Vagina (tissue), 2 donors: ENCODE results near the gene OGDHL.

Experiments
- POLR2A ChIP-seq, 2 donors: fragments of 450-650 bp; IDR thresholded peaks; one replicate each; pipeline ENCODE4 v1.6.1; 2017; ENCODE audit warnings: antibody characterized with exemption in 2 of 2, mild to moderate bottlenecking in 2 of 2, moderate library complexity in 2 of 2
- TF ChIP-seq, protein P1 (sequence below), 3 experiments: fragments of 450-650 bp in 2 of 3; fragments of 200-600 bp in 1 of 3; sonication (generic) in 1 of 3; IDR thresholded peaks; one replicate each; pipeline ENCODE4 v1.5.1; 2017 to 2019; ENCODE audit warnings: antibody characterized with exemption in 3 of 3, mild to moderate bottlenecking in 2 of 3, moderate library complexity in 2 of 3

DNA sequence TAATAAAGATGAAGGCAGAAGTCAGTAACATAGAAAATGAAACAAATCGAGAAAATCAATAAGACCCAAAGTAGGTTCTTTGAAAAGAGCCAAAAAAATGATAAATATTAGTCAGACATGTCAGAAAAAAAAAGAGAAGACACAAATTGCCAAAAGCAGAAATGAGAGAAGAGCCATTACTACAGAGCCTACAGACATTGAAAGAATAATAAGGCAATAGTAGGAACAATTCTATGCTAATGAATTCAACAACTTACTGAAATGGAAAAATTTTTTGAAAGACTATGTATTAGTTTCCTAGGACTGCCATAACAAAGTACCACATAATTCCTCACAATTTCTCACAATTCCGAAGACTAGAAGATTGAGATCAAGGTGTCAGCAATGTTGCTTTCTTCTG is 35.5 kb downstream of the OGDHL start:
- TF ChIP-seq POLR2A (IDR thresholded peaks at IDR 0.05) = no peak
- TF ChIP-seq, protein P1, sequence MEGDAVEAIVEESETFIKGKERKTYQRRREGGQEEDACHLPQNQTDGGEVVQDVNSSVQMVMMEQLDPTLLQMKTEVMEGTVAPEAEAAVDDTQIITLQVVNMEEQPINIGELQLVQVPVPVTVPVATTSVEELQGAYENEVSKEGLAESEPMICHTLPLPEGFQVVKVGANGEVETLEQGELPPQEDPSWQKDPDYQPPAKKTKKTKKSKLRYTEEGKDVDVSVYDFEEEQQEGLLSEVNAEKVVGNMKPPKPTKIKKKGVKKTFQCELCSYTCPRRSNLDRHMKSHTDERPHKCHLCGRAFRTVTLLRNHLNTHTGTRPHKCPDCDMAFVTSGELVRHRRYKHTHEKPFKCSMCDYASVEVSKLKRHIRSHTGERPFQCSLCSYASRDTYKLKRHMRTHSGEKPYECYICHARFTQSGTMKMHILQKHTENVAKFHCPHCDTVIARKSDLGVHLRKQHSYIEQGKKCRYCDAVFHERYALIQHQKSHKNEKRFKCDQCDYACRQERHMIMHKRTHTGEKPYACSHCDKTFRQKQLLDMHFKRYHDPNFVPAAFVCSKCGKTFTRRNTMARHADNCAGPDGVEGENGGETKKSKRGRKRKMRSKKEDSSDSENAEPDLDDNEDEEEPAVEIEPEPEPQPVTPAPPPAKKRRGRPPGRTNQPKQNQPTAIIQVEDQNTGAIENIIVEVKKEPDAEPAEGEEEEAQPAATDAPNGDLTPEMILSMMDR (IDR thresholded peaks at IDR 0.05) = no peak
